ENCODE data around the gene SPHK2. TPM values are rescaled to one million over a fixed set of nuclear protein-coding genes. Genes with fewer than 3 reads are reported as not detected.

The SPHK2 gene
- polyA plus RNA-seq, 5 donors: 10.0 to 17.8 (median 11.6) TPM

GRCh38 chr19:48600679-48601417 is 18.5 kb upstream of the SPHK2 start:
- no peak for DNase-seq

- no peak for DNase-seq
Measured at GRCh38 chr19:48603001-48603400, 16.3 kb upstream of the SPHK2 start.

DNA sequence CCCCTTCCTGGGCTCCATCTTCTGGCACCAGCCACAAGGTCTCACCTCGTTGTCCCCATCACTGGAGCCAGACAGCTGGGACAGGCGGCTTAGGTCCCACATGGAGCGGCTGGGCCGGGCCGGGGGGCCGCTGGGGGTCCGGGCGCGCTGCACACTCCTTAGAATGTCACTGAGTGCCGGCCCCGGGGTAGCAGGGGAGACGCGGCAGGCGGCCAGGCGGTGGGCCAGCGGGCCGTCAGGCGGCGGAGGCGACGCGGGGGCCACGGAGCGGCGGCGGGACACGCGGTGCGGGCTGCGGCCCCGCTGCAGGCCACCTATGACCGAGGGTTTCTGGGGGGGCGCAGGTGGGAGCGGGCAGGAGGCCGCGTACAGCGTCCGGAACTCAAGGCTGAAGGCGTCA is 15.9 kb upstream of the SPHK2 start:
- DNase-seq: no peak

DNA sequence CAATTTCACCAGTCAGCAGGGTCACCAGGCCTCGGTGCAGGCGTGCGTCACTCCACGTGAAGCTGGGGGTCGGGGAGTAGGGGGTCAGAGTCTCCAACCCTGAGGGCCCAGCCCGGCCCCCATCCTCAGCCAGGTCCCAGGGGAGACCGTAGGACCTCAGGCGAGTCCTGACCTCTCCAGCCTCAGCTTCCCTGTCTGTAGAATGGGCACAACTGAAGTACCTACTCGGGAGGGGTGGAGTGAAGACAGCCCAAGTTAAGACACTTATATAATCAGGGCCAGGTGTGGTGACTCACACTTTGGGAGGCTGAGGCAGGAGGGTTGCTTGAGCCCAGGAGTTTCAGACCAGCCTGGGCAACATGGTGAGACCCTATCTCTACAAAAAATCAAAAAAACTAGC is 15.5 kb upstream of the SPHK2 start:
- no peak for DNase-seq

DNA sequence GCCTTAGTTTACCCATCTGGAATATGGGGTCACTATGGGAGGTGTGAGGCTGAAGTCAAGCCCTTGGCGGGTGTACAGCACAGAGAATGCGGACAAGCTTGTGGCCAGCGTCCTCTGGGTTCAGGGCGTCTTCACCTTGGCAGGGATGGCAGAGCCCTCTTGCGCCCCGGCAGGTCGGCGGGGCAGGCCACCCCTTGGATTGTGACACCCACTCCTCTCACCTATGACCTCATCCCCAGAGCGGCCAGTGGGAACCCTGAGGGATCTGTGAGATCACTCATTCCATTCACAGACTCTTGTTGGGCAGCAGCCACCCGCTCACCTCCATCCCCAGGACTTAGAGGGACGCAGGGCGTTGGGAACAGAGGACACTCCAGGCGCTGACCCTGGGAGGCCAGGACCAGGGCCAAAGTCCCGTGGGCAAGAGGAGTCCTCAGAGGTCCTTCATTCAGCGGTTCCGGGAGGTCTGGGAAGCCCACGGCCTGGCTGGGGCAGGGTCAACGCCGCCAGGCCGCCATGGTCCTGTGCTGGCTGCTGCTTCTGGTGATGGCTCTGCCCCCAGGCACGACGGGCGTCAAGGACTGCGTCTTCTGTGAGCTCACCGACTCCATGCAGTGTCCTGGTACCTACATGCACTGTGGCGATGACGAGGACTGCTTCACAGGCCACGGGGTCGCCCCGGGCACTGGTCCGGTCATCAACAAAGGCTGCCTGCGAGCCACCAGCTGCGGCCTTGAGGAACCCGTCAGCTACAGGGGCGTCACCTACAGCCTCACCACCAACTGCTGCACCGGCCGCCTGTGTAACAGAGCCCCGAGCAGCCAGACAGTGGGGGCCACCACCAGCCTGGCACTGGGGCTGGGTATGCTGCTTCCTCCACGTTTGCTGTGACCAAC is 12.6 kb upstream of the SPHK2 start, which contains the start of gene SPACA4:
Gene SPACA4, plus strand, starts transcription at position 280 of the 896 bp plus-strand sequence. Its CDS starts 237 bp downstream, at position 517.
- no peak for DNase-seq

DNA sequence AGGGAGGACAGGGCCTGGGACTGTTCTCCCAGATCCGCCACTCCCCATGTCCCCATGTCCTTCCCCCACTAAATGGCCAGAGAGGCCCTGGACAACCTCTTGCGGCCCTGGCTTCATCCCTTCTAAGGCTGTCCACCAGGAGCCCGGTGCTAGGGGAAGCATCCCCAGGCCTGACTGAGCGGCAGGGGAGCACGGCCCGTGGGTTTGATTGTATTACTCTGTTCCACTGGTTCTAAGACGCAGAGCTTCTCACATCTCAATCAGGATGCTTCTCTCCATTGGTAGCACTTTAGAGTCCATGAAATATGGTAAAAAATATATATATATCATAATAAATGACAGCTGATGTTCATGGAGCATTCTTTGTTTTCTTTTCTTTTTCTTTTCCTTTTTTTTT is 11.9 kb upstream of the SPHK2 start:
- DNase-seq: no peak

DNA sequence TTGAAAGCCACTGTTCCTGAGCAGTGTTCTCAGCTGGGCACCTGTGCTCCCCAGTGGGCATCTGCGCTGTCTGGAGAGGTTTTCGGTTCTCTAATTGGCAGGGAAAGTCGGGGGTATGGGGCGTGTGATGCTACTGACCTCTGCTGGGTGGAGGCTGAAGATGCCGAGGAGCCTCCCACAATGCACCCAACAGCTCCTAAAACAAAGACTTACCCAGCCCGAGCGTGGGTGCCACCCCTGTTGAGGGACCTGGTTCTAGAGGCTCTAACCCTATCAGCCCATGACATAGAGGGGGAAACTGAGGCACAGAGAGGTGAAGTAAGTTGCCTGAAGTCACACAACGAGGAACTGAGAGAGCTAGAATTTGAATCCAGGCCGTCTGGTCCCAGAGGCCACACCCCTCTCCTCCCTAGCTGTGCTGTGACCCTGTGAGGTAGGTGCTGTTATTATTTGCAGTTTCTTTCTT is 10.5 kb upstream of the SPHK2 start:
- DNase-seq: no peak

DNA sequence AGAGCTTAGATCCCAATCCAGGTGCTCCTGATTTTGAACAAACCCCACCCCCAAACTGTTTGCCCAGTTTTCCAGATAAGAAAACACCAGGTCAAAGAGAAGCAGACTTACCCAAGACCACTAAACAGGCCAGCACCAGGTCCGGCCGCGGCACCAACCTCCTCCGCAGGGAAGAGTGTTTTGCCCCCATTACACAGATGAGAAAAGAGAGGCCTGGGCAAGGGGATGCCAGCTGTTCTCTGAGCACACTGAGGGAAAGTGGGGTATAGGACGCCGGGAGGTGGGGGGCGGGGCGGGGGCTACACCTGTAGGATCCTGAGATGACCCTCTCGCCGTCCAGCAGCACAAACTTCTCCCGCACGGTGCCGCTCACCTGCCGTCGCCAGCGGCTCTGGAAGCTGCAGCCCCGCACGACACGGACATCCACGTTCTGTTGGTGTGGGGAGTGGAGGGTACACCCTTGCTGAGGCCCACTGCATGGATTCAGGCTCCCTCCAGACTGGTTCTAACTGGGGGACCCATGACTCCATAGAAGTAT is 9.7 kb upstream of the SPHK2 start:
- no peak for DNase-seq

GRCh38 chr19:48611872-48612271 is 7.4 kb upstream of the SPHK2 start:
- no peak for DNase-seq

- no peak for DNase-seq
Measured at GRCh38 chr19:48613024-48613851, 6.1 kb upstream of the SPHK2 start.

- DNase-seq: no peak
Measured at GRCh38 chr19:48613852-48614435, 5.4 kb upstream of the SPHK2 start.

DNA sequence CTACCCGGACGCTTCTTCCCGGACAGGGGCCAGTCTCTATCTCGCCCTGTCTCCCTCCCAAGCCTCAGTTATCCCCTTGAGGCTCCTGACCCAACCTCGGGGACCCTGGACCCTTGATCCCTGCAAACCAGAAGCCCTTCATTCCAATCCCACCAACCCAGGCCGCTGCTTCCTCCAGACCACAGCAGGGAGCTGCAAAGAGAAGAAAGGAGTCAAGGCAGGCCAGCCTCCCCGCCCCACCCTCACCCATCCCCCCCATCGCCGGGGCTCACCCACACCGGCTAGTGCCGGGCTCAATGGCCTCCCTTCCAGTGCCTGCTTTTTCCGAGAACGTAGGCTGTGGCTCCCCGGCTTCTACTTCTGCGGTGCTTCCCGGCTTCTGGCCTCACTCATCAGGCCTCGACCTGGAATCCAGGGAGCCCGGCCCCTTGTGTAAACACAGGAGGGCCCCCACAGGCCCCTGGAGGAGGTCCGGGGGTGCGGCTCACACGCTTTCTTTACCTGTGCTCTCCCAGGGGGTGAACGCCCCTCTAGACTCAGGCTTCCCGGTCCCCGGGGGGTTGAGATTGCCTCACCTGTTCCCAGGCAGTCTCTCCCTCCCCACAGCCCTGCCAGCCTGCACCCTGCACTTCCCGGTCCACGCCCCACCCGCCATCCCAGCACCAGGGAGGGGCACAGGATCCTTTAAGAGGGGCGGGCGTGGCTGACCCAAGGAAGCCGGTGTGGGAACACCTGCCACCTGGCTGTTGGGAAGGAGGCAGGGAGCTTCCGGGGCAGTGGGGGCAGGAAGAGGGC is 4.7 kb upstream of the SPHK2 start, which contains the start of gene FAM83E:
Gene FAM83E, minus strand, starts transcription at position 641 of the 795 bp plus-strand sequence. CDS start 1,704 bp downstream, outside the sequence.
- no peak for DNase-seq

DNA sequence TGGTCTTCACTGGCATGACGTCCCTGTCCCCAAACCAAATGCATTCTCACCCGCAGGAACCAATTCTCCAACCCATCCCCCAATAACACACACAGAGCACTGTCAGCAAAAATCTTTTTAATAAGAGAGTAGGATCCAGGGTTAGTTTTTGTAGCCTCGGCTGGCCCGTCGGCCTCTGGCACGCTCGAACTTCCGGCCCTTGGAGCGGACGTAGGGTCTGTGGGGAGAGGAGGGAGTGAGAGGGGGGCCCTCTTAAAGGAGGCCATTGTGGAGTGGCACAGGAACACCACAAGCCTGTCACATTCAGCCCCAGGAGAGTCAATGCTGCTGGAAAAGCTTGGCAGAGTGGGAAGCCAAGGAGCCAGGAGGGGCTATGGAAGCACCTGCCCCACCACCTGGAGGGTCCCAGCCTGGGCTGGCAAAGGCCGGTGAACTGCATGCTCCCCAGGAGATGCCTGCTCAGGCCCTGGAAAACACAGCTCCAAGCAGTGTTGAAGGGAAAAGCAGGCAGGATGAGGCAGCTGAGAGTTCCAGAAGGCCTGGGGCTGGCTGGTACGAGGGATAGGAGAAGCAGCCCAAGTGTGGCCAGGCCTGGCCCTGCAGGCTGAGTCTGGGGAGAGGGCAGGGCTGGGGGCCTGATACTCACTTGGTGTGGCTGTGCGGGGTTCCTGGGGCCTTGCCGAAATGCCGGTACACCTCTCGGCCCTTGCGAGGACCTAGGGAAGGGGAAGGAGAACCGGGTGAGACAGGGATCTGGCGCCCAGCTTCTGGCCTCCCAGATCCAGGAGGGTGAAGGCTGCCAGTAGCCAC is 3.9 kb upstream of the SPHK2 start:
- no peak for DNase-seq

DNA sequence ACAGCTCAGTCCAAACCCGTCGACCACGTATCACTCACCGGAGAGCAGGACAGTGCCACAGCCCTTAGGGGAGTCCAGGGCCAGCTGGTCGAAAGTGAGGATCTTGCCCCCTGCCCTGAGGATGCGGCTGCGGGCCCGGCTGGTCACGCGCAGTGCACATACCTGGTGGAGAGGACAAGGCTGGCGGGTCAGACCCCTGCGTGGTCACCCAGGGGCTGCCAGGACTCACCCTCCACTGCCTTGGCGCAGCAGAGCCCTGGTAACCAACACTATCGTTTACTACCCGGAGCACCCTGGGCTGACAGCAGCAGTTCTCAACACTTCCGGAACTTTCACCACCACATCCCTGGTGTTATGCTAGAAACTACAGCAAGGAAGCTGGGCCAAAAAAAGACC is 3.3 kb upstream of the SPHK2 start:
- no peak for DNase-seq

DNA sequence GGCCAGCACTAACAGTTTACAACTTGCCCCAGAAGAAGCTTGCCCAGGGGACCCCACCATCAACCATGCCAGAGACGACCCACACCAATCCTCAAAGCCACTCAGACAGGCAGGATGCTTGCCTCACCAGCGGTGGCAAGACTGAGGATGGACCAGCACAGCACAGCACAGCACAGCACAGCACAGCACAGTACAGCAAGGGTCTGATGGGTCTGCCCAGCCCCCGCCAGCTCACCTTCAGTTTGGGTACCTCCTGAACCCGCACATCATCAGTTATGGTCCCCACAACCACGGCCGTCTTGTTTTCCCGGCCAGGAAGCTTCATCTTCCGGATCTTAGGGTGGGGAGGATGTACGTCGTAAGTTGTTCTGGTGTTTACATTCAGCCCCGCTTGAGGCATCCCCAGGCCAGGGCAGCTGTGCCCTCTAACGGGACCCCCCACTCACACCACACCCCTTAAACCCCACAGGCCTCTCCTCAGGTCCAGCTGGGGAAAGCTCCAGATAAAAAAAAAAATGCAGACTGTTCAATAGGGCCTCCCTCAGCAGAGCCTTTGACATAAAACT is 2.7 kb upstream of the SPHK2 start:
- DNase-seq: no peak

GRCh38 chr19:48617146-48617937 is 2.0 kb upstream of the SPHK2 start:
- no peak for DNase-seq

DNA sequence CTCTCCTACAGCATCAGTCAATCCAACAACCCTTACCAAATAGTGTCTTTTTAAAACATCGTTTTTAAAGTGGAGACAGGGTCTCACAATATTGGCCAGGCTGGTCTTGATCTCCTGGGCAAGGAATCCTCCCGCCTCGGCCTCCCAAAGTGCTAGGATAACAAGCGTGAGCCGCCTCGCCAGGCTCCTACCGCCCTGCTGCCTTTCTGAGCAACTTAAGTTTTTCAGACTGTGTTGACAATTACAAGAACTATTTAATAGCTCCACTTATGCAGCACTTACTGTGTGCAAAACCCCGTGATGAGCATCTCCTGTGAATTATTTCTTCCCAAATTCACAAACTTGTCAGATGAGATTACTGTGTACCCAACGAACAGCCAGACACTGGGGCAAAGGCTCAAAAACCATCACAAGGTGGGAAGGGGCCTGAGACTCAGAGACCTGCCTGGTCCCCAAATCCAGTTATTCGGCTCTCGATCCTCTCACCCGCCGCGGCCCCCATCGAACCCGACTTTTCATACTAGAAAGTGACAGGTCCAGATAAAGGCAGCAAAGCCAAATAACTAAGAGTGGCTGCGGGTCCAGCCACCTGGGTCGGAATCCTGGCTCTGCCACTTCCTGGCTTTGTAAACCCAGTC is 909 bp upstream of the SPHK2 start:
- no peak for DNase-seq

Measured in right lung (tissue), 5 donors.